ENCODE data around the gene SPRED3.

- TF ChIP-seq CTCF (IDR thresholded peaks at IDR 0.05), result no peak
- TF ChIP-seq POLR2A (IDR thresholded peaks at IDR 0.05), result no peak
- TF ChIP-seq POLR2AphosphoS5 (IDR thresholded peaks at IDR 0.05), result no peak
- no peak for TF ChIP-seq EP300 (IDR thresholded peaks at IDR 0.05)
Observed at GRCh38 chr19:38395381-38396114, 7.1 kb downstream of the SPRED3 start.

Data from gastroesophageal sphincter (tissue), 3 donors.